Measurements from ENCODE around the gene KAT5.

GRCh38 chr11:65703846-65704245, 8.2 kb upstream of the KAT5 start:
- no peak for TF ChIP-seq POLR2A (IDR thresholded peaks at IDR 0.05)
- no peak for TF ChIP-seq CTCF (IDR thresholded peaks at IDR 0.05)

All from prostate gland (tissue), 2 donors.